Astrocyte (in vitro differentiated cells and primary cell): Measurements from ENCODE around the gene ATRAID.

ENCODE experiments used
- EZH2 ChIP-seq: IDR thresholded peaks from 2 replicates; pipeline ENCODE4 v1.6.1; 2012; ENCODE audit warnings: mild to moderate bottlenecking, low read length, inconsistent platforms; ENCODE audit not compliant: insufficient read depth
- TF ChIP-seq, protein P1 (sequence below): IDR thresholded peaks from 2 replicates; pipeline ENCODE4 v1.5.1; 2011; ENCODE audit warnings: low read depth, mild to moderate bottlenecking, inconsistent platforms, low read length, moderate library complexity; ENCODE audit not compliant: insufficient read depth

DNA sequence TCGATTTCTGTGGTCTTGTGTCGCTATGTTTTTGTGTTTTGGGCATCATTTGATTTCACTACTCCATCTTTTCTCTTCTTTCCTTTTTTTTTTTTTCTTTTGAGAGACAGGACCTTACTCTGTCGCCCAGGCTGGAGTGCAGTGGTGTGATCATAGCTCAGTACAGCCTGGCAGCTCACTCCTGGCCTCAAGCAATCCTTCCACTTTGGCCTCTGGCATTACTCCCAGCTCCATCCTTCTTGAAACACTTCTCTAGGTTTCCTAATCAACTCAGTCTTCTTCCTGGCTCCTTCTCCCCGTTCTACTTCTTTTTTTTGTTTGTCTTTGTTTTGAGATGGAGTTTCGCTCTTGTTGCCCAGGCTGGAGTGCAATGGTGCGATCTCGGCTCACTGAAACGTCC is 36.5 kb upstream of the ATRAID start:
- TF ChIP-seq, protein P1, sequence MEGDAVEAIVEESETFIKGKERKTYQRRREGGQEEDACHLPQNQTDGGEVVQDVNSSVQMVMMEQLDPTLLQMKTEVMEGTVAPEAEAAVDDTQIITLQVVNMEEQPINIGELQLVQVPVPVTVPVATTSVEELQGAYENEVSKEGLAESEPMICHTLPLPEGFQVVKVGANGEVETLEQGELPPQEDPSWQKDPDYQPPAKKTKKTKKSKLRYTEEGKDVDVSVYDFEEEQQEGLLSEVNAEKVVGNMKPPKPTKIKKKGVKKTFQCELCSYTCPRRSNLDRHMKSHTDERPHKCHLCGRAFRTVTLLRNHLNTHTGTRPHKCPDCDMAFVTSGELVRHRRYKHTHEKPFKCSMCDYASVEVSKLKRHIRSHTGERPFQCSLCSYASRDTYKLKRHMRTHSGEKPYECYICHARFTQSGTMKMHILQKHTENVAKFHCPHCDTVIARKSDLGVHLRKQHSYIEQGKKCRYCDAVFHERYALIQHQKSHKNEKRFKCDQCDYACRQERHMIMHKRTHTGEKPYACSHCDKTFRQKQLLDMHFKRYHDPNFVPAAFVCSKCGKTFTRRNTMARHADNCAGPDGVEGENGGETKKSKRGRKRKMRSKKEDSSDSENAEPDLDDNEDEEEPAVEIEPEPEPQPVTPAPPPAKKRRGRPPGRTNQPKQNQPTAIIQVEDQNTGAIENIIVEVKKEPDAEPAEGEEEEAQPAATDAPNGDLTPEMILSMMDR = no peak
- no peak for TF ChIP-seq EZH2
